ENCODE data around the gene POLR1H. TPM values are rescaled to one million over a fixed set of nuclear protein-coding genes. Genes with fewer than 3 reads are reported as not detected.
"Not testable (repeated sequence)": the region's sequence is repeated elsewhere in the genome, so short reads cannot be mapped to it uniquely, and the experiment has no call there.

The POLR1H gene
- 22.4 TPM for total RNA-seq
- long read RNA-seq, transcript ZNRD1-201 (4 exons, 864 nt), result major isoform, 17 of 25 reads
- long read RNA-seq, partial matches to known transcripts, result 1 of 25 reads
- long read RNA-seq, other reads (novel, unspliced or antisense), result 0 of 25 reads

GRCh38 chr6:30061092-30061857 lies at the start of gene POLR1H:
POLR1H (plus strand) TSS chr6:30061265; CDS start chr6:30061525, 260 bp downstream.
- Histone ChIP-seq H3K27ac (peak within 1 kb of the TSS; percentile 87), H3K27me3 (ENCODE audit: low read depth) (no peaks in the 10 kb centered on the region), H3K36me3 (peaks cover 36% of the 10 kb centered on the region), H3K4me3 (peak within 1 kb of the TSS; percentile 76), H3K9me3 (no peaks in the 10 kb centered on the region), H3K4me1 (peaks cover 36% of the 10 kb centered on the region)
- intact Hi-C loops (cut with DNase I), result no loop called here
- TF ChIP-seq CTCF (IDR thresholded peaks at IDR 0.05), result no peak
- DNase-seq (peak; percentile 94), ATAC-seq (peak; percentile 98 to 99)

- H3K27ac ChIP-seq, result no peak overlapping the region
- H3K9me3 ChIP-seq, result no peaks in the 10 kb centered on the region
- no peaks in the 10 kb centered on the region for H3K36me3 ChIP-seq
- intact Hi-C loops (cut with DNase I), result loop anchor here (2.0 kb wide), 1 partner anchor 165 kb away; no protein-coding TSS in a partner anchor
- H3K4me1 ChIP-seq, result no peaks in the 10 kb centered on the region
- peak; percentile 93 for TF ChIP-seq CTCF (IDR thresholded peaks at IDR 0.05)
- no peak overlapping the region for H3K4me3 ChIP-seq
- peak; percentile 75 to 77 for ATAC-seq
- no peak for DNase-seq
- no peaks in the 10 kb centered on the region for H3K27me3 ChIP-seq (ENCODE audit: low read depth)
These were observed 47.7 kb upstream of the POLR1H start for GRCh38 chr6:30013291-30013922.

- H3K4me3 ChIP-seq, result no peak overlapping the region
- H3K9me3 ChIP-seq, result no peaks in the 10 kb centered on the region
- H3K36me3 ChIP-seq, result no peaks in the 10 kb centered on the region
- H3K4me1 ChIP-seq, result no peaks in the 10 kb centered on the region
- no peak for DNase-seq
- intact Hi-C loops (cut with DNase I), result no loop called here
- ATAC-seq, result peak; percentile 37 to 48
- TF ChIP-seq CTCF (IDR thresholded peaks at IDR 0.05), result no peak
- H3K27ac ChIP-seq, result no peak overlapping the region
- no peaks in the 10 kb centered on the region for H3K27me3 ChIP-seq (ENCODE audit: low read depth)
These were observed 41.2 kb upstream of the POLR1H start for GRCh38 chr6:30019819-30020218.

GRCh38 chr6:30020626-30021025 lies 40.4 kb upstream of the POLR1H start:
- H3K4me1 ChIP-seq, result no peaks in the 10 kb centered on the region
- no peaks in the 10 kb centered on the region for H3K27me3 ChIP-seq (ENCODE audit: low read depth)
- ATAC-seq (no peak), DNase-seq (no peak)
- H3K4me3 ChIP-seq, result no peak overlapping the region
- intact Hi-C loops (cut with DNase I), result no loop called here
- TF ChIP-seq CTCF (IDR thresholded peaks at IDR 0.05), result no peak
- H3K27ac ChIP-seq, result no peak overlapping the region
- no peaks in the 10 kb centered on the region for H3K9me3 ChIP-seq
- no peaks in the 10 kb centered on the region for H3K36me3 ChIP-seq

GRCh38 chr6:30022189-30022588 lies 38.9 kb upstream of the POLR1H start:
- intact Hi-C loops (cut with DNase I), result no loop called here
- Histone ChIP-seq H3K27me3 (ENCODE audit: low read depth) (no peaks in the 10 kb centered on the region), H3K4me3 (no peak overlapping the region), H3K4me1 (no peaks in the 10 kb centered on the region), H3K9me3 (no peaks in the 10 kb centered on the region), H3K27ac (no peak overlapping the region), H3K36me3 (no peaks in the 10 kb centered on the region)
- no peak for TF ChIP-seq CTCF (IDR thresholded peaks at IDR 0.05)
- DNase-seq (no peak), ATAC-seq (no peak)

- DNase-seq; H3K4me1 ChIP-seq; H3K36me3 ChIP-seq; H3K27me3 ChIP-seq (ENCODE audit: low read depth); intact Hi-C loops (cut with DNase I); H3K4me3 ChIP-seq; H3K27ac ChIP-seq; H3K9me3 ChIP-seq; ATAC-seq: not testable (repeated sequence)
These were observed 38.4 kb upstream of the POLR1H start for GRCh38 chr6:30022712-30023111.
